Activated T-cell treated with anti-CD3 and anti-CD28 coated beads for 1 hour (primary cell): ENCODE measurements around the gene HBEGF.
"Not testable (repeated sequence)": the region's sequence is repeated elsewhere in the genome, so short reads cannot be mapped to it uniquely, and the experiment has no call there.

Source experiments
- DNase-seq: peaks from one replicate; pipeline ENCODE4 v3.0.0-alpha.2; 2020; ENCODE audit warnings: low read depth

HBEGF gene

DNA sequence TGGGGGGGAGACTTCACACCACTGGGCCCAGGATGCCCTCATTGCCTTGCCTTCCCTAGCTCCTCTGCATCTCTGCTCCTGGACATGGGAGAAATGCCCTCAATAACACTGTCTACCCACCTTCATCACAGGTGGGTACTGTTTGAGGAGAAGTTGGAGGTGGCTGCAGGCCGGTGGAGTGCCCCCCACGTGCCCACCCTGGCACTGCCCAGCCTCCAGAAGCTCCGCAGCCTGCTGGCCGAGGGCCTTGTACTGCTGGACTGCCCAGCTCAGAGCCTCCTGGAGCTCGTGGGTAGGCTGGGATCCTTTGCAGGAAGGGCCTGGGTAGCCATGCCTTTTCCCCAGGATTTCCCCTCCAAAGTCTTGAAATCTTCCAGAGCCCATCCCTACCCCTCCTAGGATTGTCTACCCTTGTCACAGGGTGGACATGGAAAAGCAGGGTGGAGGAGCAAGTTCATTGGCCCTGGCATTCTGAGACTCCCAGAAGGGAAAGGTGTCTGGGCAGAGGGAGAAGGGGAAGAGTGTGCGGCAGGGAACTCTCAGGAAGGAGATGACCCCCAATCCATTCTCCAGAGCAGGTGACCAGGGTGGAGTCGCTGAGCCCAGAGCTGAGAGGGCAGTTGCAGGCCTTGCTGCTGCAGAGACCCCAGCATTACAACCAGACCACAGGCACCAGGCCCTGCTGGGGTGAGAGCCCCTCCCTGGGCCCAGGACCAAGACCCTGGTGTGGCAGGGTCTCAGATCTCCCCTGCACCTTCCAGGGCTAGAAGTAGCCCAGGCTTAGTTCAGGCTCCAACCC is 14.5 kb upstream of the HBEGF start:
- DNase-seq: no peak

DNA sequence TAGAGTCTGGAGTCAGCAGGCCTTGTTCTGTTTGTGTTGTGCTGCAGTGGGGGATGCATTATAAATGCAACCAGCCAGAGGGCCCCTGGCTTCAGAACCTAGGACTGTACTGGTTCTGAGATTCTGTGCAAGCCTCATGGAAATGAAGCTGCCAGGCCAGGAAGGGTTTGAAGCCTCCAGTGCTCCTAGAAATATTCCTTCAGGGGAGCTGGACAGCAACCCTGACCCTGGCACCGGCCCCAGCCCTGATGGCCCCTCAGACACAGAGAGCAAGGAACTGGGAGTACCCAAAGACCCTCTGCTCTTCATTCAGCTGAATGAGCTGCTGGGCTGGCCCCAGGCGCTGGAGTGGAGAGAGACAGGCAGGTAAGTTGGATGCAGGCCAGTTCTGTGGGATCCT is 13.7 kb upstream of the HBEGF start, which contains the start of gene SLC4A9:
Gene SLC4A9 (plus strand): TSS at position 94 of the 400 bp plus-strand sequence. CDS start 43 bp downstream, at position 137.
- no peak for DNase-seq

DNA sequence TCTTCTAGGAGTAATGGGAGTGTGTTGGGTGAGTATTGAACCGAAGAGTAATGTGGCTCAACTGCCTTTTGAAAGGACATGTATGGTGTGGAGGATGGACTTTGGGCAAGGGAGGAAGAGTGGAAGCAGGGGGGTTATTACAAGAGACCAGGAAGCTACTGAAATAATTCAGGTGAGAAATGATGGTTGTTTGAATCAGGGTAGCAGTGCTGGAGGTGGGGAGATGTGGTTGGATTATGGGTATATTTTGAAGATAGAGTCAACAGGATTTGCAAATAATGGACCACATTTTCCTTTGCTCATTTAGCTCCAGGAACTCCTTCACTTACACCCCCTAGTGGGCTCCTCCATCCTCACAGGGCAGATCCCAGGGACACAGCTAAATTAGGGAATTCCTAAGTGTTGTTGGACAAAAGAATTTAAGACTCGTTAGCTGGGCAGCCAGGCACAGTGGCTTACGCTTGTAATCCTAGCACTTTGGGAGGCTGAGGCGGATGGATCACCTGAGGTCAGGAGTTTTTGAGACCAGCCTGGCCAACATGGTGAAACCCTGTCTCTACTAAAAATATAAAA is 12.4 kb upstream of the HBEGF start:
- no peak for DNase-seq

DNA sequence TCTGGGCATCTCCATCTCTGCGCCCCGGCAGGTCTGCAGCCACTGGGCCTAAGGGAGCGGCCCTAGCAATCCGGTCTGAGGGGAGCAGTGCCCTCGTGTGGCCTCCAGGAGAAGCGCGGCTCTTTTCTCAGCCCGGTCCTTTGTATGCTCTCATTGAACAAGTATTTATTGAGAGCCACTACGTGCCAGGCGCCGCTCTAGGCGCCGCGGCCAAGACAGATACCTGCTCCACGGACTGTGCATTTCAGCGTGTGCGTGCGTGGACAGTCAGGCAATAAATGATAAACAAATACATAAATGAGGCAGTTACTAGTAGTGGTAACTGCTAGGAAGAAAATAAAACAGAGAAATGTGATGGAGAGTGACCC is 11.3 kb upstream of the HBEGF start:
- DNase-seq: peak; percentile 59

DNA sequence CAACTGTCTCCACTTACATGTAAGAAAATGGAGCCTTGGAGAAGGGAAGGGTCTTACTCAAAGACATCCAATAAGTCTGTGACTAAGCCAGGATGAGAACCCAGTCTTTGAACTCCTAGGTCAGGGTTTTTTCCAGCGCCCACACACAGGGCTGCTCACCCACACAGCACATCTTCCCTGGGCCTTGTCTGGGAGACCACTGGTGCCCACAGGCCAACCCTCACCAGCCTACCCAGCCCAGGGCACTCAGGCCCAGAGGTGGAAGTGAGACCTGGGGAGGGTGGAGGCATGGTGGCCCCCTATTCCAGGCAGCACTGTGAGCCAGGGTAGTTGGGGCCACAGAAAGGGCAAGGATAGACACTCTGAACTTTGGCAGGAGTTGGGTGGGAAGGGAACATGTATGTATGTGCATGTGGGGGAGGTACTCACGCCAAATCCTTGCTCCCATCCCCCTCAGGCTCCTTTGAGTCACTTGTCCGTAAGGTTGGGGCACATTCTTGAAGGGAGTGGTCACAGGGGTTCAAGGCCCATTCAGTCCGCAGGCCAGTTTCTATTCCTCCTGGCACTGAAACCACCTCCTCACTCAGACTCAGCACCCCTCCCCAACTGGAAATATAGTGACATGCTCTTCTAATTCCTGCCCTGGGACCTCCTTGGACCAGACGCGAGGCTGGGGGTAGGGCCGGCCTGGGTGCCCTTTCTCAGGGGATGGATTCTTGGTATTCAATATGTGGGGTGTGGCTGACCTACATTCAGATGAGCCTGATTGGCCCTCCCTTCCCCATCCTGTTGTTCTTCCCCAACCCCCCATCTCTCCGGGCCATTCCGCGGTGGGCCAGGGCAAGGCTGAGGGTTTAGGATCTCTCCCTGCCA is 10.7 kb upstream of the HBEGF start:
- no peak for DNase-seq

DNA sequence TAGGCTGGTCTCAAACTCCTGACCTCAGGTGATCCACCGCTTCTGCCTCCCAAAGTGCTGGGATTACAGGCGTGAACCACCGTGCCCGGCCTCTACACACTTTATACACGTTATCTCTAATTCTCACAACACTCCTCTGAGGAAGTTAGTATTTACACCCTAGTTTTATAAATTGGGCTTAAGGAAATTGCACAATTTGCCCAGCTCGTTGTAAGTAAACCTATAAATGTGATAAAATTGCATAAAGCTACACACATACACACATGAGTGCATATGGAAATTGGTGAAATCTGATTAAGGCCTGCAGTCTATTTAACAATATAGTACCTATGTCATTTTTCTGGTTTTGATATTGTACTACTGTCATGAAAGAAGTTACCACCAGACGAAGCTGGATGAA is 9.1 kb upstream of the HBEGF start:
- DNase-seq: no peak

DNA sequence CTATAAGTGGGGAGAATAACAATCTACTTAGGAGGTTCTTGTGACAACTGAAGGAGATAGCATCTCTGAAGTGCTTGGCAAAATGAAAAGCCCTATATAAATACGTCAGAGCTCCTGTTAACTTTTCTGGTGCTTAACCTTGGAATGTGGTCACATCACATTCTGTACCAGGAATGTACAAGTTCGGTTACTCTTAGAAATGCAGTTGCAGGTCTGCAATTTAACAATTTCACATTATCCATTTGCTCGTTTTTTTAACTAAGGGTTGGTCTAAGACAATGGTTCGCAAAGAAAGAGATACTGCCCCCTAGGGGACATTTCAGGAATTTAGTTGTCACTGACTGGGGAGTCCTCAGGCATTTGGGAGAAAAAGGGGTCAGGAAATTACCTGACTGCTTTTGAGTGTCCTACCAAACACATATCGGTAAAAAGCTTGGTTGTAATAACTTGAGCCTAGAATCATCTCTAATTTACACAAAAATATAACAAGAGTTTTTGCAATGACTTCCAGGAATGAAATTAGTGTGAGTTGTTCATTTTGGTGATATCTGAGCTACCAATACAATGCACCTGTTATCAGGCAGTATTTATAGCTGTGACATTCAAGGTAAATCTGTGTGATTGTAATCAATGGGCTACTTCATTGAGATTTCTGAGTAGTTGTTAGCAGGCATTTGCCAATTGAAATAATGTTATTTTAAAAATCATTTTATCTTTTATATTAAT is 5.4 kb upstream of the HBEGF start:
- peak; percentile 20 for DNase-seq

DNA sequence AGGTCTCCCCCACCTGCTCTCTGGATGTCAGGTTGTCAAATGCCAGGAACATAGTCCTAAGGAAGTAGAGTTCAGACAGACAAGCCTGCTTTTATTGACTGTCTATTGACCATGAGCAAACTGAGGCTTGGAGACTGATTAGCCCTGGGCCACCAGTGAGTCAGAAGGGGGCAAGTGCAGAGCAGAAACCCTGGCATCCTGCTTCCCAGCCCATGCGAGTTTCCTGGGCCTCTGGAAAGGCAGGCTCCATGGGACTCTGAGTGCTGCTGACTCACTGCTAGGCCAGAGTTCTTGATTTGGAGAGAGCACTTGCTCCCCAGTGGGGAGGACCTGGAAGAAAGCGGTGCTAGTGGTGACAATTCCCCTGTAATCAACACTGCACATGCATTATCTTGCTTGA is 2.8 kb upstream of the HBEGF start:
- no peak for DNase-seq

DNA sequence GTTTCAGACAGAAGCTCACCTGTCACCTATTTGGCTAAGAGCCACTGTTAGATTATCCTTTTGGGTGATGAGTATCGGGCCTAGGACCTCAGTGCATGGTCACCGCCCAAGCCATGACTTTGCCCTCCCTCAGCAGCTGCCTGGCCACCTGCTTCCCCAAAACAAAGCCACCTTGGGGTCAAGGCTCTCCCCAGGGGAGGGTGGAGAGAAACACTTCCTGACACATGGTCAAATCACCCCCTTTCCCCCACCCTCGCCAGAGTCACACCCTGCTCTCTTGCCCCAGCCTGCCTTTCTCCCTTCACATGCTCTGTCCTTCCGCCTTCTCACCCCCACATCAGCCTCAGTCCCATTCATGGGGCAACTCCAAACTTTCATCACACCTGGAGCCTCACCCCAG is 1.7 kb upstream of the HBEGF start:
- DNase-seq: no peak

DNA sequence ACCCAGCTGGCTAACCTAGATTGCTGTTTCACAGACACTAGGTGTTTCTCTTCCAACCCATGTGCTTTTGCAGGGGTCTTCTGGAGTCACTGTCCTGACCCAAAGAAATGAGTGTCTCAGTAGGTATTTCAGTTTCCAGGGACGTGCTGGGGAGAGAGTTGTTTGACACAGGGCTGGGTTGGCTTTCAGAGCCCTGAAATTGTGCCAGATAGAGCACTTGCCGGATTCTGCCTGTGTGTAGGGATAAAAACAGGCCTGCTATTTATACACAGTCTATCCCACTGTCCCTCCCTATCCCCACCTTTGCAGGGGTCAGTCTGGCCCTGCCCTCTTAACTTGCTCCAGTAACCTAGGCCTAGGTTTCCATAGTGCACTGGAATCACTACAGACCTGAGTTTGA is 957 bp upstream of the HBEGF start:
- DNase-seq: no peak

DNA sequence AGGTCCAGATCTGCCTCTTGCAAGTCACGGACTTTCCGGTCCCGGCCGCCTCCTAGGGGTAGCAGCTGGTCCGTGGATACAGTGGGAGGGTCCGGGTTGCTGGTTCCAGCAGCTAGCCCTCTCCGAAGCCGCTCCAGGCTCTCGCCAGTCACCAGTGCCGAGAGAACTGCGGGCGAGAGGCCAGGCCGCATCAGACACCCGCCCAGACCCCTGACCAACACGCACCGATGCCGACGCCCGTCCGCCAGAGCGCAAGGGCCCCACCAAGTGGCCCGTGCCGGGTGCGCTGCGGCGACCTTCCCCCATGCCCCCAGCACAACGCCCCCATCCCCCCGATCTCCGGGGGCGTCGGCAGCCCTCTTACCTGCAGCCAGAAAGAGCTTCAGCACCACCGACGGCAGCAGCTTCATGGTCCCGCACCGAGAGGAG is 470 bp downstream of the HBEGF start:
- no peak for DNase-seq

DNA sequence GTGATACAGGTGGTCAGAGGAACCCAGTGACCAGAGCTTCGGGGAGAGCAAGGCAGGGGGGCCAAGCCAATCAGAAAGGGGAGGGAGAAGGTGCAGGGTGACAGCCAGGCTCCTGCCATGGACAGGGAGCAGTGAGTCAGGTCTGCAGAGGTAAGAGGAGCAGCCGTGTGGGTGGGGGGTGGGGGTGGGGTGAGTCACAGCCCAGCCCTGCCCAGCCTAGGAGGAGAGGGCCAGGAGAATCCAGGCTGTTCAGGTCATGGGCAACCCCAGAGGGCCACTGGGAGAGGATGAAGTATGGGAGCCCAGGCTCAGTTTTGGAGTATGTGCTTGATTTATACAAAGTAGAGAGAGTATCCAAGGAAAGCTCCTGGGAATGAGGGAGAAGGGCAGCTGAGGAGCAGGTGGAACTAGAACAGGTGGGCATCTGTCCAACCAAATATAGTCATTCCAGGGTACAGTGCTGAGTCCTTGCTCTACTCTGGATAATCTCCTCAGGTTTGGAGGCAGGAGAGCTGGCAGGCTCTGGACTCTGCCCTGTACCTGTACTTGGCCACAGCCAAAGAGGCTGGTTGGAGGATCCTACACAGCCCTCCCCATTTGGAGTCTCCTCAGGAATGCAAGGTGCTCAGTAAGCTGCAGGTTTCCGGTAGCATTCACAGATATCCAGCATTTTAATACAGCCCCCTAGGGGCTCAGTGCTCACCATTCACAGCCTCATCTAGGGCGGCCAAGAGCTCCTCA is 1.6 kb downstream of the HBEGF start:
- no peak for DNase-seq

DNA sequence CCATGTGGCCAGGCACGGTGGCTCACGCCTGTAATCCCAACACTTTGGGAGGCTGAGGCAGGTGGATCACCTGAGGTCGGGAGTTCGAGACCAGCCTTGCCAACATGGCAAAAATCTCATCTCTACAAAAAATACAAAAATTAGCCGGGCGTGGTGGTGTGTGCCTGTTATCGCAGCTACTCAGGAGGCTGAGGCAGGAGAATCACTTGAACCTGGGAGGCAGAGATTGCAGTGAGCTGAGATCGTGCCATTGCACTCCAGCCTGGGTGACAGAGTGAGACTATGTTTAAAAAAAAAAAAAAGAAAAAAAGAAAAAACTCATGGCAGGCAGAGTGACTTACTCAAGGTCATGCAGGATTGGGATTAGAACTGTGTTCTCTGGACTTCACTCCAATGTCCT is 2.6 kb downstream of the HBEGF start:
- not testable (repeated sequence) for DNase-seq

DNA sequence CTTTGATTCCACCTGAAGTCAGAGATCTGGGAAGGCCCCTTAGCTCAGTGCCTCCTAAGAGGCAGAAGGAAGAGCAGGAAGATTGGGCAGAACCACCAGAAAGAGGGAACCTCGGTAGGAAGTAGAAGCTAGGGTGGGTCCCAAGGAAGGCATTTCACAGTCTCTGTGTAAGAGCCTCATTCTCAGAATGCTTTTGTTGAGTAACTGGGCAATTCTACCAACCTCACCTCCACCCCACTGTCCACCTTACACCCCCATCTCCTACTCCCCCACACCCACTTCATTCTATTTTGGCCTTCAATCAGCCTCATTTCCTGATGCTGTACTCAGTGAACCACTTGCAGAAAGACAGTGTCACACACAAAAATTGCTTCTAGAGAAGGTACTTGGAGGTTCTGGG is 3.5 kb downstream of the HBEGF start:
- no peak for DNase-seq

DNA sequence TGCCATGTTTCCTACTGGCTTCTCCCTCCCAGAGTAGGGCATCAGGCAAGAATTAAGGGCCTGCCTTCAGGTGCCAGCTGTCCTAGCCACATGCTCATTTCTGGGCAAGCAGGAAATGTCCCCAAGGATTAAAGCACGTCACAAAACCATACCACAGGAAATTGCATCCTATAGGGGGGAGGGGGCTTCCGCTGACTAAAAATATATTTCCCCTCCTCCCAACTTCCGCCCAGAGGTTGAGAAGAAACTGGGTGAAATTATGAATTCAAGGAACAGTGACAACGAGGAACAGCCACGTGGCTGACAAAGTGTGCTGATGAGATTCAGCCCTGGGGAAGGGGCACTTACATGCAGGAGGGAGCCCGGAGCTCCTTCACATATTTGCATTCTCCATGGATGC is 4.1 kb downstream of the HBEGF start:
- DNase-seq: no peak

DNA sequence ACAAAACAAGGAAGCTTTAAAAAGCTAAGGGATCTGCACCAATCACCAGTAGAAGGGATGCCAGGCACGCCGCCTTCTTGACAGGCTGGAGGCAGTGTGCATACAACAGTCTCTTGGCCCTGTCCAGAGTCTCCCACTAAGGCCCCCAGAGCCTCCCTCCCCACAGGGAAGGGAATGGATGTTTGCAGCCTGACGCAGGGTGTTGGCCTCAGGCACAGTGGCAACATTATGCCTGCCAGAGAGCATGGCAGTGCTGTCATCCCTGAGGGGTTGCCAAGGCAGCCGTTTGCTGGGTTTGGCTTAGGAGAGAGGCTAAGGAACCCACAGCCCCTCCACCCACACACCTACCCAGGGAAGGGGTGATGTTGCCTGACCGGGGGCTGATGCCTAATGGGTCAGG is 4.8 kb downstream of the HBEGF start:
- DNase-seq: no peak

DNA sequence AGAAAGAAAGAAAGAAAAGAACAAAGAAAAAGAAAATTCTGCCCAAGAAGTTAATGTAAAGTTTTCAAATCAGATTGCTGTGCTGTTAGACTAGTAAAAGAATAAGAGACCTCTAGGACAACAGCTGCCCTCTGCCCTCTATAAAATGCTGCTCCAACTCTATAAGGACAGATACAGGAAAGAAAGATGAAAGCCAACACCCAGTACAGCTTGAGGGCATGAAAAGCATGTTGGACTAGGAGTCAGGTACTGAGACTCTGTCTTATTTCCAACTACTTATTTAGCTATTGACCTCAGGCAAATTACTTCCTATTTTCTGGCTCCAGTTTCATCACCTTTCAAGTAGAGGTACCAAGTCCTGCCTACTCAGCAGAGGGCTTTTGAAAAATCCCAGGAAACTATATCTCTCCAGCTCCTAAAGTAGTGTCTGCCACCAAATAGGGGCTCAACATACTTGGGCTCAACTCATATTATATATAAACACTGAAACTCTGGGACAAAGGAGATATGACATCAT is 5.7 kb downstream of the HBEGF start:
- DNase-seq: no peak

DNA sequence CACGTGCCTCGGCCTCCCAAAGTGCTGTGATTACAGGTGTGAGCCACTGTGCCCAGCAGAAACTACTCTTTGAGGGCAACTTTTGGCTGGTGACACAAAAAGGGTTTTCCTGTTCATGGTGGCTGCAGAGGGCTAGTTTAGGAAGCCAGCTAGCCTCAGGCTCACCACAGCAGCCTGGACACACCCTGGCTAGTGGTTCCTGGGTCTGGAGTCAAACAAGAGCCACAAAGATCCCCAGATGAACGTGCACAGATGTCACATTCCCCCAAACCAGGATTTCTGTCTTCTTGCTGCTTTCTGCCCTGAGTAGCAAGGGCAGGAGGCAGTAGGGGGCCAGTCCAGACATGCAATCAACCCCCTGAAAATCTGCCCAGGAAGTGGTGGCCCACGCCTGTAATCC is 6.8 kb downstream of the HBEGF start:
- DNase-seq: no peak

DNA sequence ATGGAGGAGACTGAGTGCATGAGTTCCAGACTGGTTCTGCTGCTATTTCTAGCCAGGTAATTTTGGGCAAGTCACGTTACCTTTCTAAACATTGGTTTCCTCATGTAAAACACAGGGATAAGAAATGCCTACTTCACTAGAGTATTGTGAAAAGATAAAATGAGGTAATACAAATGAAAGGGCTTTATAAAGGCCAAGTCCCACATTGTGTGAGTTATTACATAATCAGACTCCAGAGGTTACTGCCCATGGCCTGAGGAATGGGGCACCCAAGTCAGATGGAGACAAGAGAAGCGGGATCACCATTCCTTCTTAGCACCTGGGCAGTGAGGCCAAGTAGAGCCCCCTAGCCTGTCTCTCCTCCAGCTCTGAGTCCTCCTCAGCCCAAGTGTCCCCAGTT is 7.5 kb downstream of the HBEGF start:
- DNase-seq: no peak

DNA sequence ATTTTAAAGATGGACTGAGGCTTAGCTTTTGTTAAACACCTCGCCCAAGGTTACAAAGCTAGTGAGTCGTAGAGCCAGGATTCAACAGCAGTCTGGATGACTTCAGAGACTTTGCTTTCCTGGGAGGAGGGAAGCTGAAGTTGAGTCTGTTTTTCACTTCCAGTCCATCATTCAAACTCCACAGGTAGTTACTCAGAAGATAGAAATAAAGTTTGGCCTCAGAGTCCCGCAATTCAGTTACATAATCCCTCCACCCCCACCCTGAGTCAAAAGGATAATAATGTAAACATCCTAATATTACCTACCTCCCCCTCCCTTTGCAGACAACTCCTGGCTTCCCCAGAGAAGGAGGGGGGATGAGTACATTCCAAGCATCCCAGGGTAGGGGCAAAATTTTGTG is 8.1 kb downstream of the HBEGF start:
- DNase-seq: no peak

DNA sequence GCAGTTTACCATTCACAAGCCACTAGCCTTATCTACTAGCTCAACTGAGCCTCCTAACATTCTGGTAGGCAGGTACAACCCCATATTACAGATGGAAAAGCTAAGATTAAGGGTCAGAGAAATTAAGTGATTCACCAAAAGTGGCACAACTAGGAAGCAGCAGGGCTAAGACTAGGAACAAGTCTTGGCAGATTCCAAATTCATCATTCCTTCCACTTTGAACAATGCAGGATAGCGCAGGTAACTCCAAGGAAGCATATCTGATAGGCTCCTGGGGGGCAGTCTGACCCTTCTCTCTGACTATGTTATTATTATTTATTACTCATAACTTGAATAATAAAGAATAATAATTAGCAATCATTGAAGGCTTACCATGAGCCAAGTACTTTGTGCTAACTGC is 8.5 kb downstream of the HBEGF start:
- no peak for DNase-seq
